GM21717 (cell line): ENCODE data around the gene VPS52.
"Not testable (repeated sequence)": the region's sequence is repeated elsewhere in the genome, so short reads cannot be mapped to it uniquely, and the experiment has no call there.

Experiments used
- ATAC-seq: cut with Tn5 transposase; IDR thresholded peaks from one replicate; pipeline ENCODE4 v1.9.1; 2021; ENCODE audit warnings: mild to moderate bottlenecking, moderate library complexity; ENCODE audit not compliant: unreplicated experiment

The VPS52 gene

DNA sequence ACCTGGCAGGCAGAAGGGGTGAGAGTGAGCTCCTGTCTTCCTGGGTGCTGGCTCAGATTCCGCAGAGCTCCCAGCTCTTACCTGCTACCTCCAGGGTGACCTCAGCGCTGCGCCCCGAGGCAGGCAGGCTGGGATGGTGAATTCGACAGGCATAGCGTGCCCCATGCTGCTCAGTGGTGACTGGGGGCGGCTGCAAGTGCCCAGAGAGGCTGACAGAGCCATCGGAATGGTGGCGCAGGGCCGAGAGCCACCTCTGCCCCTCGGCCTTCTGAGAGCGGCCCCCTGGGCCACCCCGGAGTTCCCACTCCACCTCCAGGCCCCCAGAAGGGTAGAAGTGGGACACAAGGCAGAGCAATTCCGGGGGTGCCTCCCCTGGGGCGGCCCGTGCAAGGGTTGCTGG, 32.5 kb upstream of the VPS52 start:
- no peak for ATAC-seq

DNA sequence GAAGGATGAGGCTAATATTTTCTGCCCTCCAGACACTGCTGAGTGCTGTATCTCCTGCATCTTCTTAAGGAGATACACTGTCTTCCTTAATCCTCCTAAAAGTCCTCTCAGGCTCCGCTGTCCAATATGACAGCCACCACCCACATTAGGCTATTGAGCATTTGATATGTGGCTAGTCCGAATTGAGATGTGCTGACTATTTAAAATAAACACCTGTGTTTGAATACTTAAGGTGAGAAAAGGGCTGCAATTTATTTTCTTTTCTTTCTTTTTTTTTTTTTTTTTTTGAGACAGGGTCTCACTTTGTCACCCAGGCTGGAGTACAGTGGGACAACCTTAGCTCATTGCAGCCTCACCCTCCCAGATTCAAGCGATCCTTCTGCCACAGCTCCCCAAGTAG, 30.2 kb upstream of the VPS52 start:
- ATAC-seq = no peak

- peak; percentile 59 for ATAC-seq
Observed at GRCh38 chr6:33299237-33299944, 27.7 kb upstream of the VPS52 start.

DNA sequence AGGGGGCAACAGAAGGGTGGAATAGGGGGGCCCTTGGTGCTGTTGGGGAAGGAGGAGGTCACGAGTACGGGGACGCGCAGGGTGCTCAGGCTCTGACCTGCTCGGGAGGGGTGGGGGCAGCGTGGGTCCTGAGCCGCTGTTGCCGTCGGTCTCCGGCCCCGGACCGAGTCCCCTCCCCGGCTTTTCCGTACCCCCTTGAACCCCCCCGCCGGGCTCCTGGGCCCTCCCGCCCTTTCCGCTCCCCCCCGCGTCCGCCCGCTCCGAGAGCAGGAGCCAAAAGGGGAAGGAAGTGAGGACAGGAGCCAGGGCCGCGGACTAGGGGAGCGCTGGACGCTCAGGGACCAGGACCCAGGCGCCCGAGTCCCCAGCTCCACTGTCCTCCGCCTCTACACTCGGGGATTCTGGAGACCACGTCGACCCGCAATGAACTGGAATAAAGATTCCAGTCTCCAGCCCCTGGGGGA, 27.1 kb upstream of the VPS52 start, which contains the start of gene RGL2:
Gene RGL2, minus strand, starts transcription at position 170 of the 464 bp plus-strand sequence. CDS start 332 bp downstream, outside the sequence.
- no peak for ATAC-seq

DNA sequence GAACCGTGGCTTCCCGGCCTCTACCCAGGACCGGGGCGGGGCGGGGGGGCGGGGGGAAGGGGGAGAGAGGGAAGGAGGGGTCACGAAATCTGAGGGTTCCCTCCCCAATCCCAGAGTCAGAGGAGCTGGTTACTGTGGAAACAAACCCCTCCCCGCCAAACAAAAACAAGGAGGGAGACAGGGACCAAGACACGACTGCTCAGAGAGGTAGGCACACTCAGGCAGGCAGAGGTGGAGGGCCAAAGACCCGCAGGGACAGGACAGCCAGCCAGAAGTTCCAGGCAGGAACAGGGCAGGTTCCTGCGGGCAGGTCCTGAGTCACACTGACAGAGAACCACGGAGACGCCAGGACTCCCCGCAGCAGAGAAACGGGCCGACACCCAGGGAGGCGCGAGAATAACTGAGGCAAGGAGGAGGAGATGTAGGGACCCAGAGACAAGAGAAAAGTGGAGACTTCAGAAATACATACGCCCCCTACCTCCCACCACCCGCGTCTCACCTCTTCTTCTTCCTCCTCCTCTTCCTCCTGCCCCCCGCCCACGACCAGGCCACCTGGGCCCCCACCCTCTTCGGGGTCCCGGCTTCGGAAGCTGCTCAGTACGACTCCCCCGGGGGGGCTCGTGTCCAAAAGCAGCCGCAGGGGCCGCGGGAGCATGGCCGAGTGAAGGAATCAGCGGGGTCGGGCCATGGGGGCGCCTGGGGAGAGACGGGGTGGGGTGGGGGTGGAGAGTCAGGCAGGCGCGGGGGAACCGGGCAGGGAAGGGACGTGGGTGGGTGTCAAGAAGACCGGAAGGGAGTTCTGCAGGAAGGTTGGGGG, 26.5 kb upstream of the VPS52 start:
- ATAC-seq = no peak

- no peak for ATAC-seq
Observed at GRCh38 chr6:33297406-33297955, 25.8 kb upstream of the VPS52 start.

DNA sequence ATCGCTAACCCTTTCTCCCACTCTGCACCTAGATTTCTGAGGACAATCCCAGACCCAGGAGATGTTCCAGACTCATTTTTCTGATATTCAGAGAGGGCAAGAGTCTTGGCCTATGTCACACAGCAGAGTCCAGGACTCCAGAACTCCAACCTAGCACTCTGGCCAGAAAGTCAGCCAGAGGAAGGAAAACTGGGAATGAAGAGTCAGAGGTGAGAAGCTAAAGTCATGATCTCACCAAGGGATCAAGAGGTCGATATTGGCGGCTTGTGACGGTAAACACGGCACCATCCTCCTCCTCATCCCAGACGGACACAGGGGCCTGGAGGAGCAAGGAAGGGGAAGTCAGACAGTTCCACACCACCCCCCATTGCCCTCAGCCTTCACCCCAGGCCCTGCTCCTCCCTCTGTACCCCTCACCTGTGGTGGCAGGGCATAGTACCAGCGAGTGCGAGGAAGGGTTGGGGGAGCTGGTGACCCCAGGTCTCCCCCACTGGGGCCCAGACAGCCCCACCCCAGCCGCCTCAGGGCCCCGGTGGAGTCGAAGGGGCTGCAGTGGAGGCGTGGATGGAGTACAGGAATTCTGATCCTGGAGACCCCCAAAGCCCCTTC, 25.2 kb upstream of the VPS52 start:
- no peak for ATAC-seq

GRCh38 chr6:33295621-33296369, 24.1 kb upstream of the VPS52 start:
- no peak for ATAC-seq

- ATAC-seq = no peak
Observed at GRCh38 chr6:33294086-33294823, 22.6 kb upstream of the VPS52 start.

DNA sequence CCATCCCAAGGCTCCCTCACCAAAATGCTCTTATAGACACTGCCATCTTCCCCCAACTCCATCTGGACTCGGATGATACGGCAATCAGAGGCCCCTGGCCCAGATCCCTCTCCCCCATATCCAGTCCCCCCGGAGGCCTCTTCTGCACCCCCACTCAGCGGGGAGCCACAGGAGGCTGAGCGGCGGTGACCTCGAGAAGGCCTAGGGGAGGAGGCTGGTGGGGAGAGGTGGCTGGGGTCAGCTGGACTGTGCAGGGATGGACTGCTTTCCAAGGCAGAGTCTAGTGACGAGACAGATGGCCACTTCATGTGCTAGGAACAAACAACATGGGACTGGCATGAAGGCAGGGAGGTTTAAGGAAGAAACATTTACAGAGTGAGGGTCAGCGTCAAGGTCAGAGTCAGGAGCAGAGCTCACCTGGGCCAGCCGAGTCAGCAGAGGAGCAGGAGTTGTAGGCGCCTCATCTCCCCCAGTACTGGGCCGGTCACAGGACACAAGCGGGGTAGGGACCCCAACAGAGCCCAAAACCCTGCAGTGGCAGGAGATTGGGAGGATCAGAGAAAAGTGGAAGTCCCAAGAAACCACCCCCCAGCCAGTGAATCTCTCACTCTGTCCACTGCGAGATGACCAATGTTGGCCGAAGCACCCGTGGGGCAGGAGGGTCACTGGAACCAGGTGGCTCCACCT, 21.5 kb upstream of the VPS52 start:
- ATAC-seq = no peak

DNA sequence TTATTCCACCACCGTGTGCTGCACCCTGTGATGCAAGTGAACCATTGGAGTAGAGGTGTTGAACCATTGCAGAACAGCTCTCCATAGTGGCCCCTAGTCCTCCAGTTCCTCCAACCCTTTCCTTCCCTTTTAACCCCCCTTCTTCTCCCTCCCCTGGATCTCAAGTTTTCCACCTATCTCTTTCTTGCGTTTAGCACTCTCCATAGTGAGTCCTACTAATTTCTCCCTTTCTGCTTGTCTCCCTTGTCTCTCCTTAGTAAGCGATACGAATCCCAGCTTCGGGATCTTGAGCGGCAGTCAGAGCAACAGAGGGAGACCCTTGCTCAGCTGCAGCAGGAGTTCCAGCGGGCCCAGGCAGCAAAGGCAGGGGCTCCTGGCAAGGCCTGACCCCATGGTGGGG, 18.8 kb upstream of the VPS52 start:
- no peak for ATAC-seq

DNA sequence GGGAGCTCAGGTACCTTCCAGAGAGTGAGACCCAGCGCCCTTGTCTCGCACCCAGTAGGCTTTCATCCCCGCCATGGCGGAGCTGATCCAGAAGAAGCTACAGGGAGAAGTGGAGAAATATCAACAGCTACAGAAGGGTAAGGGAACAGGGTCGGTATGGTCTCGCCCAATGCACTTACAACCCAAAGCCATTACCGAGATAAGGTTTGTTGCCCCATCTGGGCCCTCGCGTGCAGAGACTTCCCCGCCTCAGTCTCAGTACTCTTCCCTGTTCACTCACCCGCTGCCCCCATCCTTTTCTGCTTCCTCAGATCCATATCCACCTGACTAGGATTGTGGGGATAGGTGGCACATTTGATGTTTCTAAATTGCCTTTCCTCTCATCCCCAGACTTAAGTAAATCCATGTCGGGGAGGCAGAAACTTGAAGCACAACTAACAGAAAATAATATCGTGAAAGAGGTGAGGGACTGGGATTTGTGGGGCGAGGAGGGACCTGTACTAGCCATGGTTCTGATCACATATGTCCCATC, 18.2 kb upstream of the VPS52 start:
- ATAC-seq = peak; percentile 3

- ATAC-seq = peak; percentile 65
Observed at GRCh38 chr6:33288921-33289783, 17.5 kb upstream of the VPS52 start, which contains the start of the genes PFDN6 and WDR46. TSS of gene PFDN6 (plus strand) at chr6:33289601. CDS start at chr6:33289857, 256 bp downstream. TSS of gene WDR46 (minus strand) at chr6:33289239. CDS start at chr6:33289170, 69 bp downstream.

GRCh38 chr6:33288141-33288920, 16.7 kb upstream of the VPS52 start:
- ATAC-seq = no peak

- no peak for ATAC-seq
Observed at GRCh38 chr6:33286946-33287914, 15.6 kb upstream of the VPS52 start.

- ATAC-seq = not testable (repeated sequence)
Observed at GRCh38 chr6:33285214-33285613, 13.5 kb upstream of the VPS52 start.
